Stimulated activated CD8-positive, alpha-beta memory T cell treated with anti-CD3 and anti-CD28 coated beads, Interleukin-2, amount 100 ng/mL, for 1 hour (primary cell): Measurements from ENCODE around the gene TIMM10B.
"Not testable (repeated sequence)": the region's sequence is repeated elsewhere in the genome, so short reads cannot be mapped to it uniquely, and the experiment has no call there.

Experiments used
- DNase-seq, 2 donors: peaks; one replicate each; pipeline ENCODE4 v3.0.0-alpha.2; 2020; ENCODE audit warnings: low read depth in 2 of 2

TIMM10B gene

DNA sequence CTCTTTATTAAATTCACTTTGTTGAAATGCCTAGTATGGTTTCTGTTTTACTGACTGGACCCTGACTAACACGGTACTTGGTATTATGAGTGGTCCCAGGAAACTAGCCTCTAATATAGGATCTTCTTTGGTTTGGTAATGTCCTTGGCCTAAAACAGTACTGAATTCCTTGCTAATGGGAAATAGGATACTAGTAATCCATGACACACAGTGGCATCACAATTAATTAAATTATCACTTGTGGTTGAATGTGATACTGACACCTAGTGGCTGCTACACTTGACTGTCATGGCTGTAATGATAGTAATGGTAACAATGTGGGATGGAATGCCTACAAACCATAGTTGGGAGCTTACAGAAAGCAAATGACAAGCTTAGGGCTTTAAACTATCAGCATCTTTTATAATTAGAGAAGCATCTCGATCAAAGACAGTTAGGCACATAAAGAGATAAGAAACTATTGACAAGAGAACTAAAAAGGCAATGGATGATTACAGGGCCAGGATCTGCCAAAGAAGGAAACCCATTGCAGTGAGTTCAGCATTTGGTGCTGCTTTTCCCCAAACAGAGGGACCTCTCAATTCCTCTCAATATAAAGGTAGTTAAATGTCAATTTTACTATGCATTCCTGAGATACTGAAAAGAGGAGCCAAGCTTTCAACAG lies 24.4 kb downstream of the TIMM10B start:
- DNase-seq: no peak

DNA sequence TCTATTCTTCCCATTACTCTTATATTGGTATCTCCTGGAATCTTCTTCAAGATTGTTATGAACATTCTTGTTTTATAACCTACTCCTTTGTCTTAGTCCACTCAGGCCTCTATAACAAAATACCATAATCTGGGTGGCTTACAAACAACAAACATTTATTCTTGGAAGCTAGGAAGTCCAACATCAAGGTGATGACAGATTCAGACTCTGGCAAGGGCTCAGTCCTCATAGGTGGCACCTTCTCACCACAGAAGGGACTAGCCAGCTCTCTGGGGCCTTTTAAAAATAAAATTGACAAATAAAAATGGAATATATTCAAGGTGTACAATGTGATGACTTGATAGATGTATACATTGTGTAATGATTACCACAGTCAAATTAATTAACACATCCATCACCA lies 35.6 kb downstream of the TIMM10B start:
- DNase-seq: no peak

DNA sequence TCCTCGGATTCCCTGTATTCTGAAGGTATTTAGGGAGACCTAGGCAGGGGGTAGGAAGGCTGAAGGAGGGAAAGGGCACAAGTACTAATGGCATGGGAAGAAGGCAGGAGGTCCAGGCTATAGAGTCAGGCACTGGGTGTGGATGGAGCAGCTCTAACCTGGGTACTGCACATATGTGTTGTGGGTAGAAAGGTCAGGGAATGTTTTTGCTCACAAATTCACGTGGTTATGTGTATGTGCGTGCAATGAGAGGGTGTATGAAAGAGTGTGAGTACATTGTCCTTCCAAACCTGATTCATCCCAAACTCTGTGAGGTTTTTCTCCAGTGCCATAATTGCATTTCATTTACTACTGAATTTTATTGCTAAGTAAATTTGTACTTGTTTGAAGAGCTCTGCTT lies 39.0 kb downstream of the TIMM10B start:
- no peak for DNase-seq

DNA sequence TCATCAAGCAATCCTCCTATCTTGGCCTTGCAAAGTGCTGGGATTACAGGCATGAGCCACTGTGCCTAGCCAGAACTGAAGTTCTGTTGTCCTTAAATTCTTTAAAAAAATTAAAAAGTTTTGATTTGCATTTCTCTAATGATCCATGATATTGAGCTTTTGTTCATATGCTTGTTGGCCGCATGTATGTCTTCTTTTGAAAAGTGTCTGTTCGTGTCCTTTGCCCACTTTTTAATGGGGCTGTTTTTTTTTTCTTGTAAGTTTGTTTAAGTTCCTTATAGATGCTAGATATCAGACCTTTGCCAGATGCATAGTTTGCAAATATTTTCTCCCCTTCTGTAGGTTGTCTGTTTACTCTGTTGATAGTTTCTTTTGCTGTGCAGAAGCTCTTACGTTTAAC lies 40.6 kb downstream of the TIMM10B start:
- DNase-seq: not testable (repeated sequence)

DNA sequence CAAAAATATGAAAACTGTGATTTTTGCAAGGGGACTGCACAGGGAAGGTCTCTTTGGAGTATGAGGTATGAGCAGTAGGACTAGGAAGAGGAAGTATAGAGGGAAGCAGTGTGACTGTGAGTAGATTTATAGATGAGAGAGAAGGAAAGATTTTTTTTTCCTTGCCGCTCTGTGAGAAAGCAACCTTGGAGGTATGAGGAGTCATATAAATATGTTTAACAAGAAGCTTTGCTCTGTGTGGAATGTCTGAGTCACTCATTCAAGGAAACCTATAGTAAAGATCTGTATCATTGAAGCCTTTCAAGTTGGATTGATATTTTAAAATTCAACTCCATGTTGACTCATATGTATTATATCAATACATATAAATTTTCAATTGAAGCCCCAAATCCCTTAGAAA lies 42.0 kb downstream of the TIMM10B start:
- no peak for DNase-seq

- no peak for DNase-seq
Observed at GRCh38 chr11:6526411-6527135, 45.3 kb downstream of the TIMM10B start.

DNA sequence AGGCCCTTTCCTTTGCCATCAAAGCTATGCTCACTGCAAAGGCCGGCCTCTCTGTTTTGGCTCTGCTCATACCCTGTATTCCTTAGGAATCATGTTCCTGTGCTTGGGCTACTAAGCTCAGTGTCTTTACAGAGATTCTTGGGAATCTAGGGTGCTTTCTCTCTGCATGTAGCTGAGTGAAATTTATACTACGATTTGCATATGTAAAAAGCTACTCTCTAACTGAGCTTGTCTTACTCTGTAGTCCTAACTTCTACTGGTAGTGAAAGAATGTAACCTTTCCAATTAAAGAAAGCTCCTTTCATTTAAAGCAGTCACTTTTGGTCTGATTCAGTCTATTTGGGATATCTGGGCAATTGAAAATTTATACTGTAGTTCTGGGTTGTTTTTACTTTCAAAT lies 48.0 kb downstream of the TIMM10B start:
- DNase-seq: no peak

GRCh38 chr11:6530848-6531247 lies 49.5 kb downstream of the TIMM10B start:
- no peak for DNase-seq

GRCh38 chr11:6531267-6531752 lies 50.0 kb downstream of the TIMM10B start:
- DNase-seq: no peak
